ENCODE measurements around the gene GREM1. TPM values are rescaled to one million over a fixed set of nuclear protein-coding genes. Genes with fewer than 3 reads are reported as not detected.

Gene GREM1
- total and polyA plus RNA-seq, 2 of the 8 experiments (the other 6 are each of a cell fraction or from before 2014, with no cell fraction given): 0.12 to 1.1 TPM

DNA sequence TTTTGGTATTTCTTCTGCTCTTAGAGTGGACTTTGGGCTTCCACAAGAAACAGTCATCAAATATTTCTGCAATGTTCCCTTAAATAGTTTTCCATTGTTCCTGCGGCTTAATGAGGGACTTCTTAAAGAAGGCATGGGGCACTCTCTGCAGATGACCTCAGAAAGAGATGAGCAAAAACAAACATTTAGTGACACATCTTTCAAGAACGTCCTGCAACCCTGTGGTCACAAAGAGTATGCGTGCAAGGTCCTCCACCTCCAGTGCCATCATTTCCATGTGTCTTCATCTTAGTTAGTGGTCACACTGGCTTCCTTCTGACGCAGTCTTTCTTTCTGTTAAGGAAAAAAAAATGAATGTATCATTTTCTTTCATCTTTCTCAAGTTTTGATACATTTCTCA lies 56.2 kb downstream of the GREM1 start:
- Histone ChIP-seq H4K5ac (ENCODE audit: insufficient read length, low read depth, low read length) (no peak overlapping the region), H3K79me1 (ENCODE audit: low read depth, low read length) (no peaks in the 10 kb centered on the region), H2BK12ac (ENCODE audit: low read depth, low read length) (no peak overlapping the region), H3K79me2 (ENCODE audit: control insufficient read depth in 1 of 2, insufficient read depth in 2 of 2, low read length in 2 of 2) (no peaks in the 10 kb centered on the region), H3K27ac (ENCODE audit: low read depth, low read length) (no peak overlapping the region), H2BK15ac (ENCODE audit: low read length) (no peak overlapping the region), H3K18ac (ENCODE audit: extremely low read depth, low read length) (no peak overlapping the region), H3K14ac (ENCODE audit: insufficient read length) (no peak overlapping the region), H3K9me3 (ENCODE audit: insufficient read depth in 2 of 2, low read depth in 1 of 2, low read length in 1 of 2) (peaks cover 0 to 7% of the 10 kb centered on the region in 2 experiments; a peak in 1 of 4 replicates), H3K23me2 (ENCODE audit: low read depth, low read length) (no peaks in the 10 kb centered on the region), H3K9ac (replicated peaks in 1 of 4; ENCODE audit: extremely low read depth in 1 of 4, low read depth in 3 of 4, low read length in 3 of 4) (no peak overlapping the region), H2AFZ (ENCODE audit: low read length) (no peak overlapping the region), H2BK5ac (ENCODE audit: low read depth, low read length) (no peak overlapping the region), H3K4me1 (replicated peaks in 1 of 4; ENCODE audit: control insufficient read depth in 3 of 4, insufficient read depth in 4 of 4, low read length in 3 of 4) (no peaks in the 10 kb centered on the region), H4K20me1 (replicated peaks in 1 of 2; ENCODE audit: control insufficient read depth in 1 of 2, insufficient read depth in 2 of 2, low read length in 2 of 2) (no peaks in the 10 kb centered on the region), H3K23ac (ENCODE audit: insufficient read length) (no peak overlapping the region), H2BK120ac (replicated peaks; ENCODE audit: low read depth, low read length) (no peak overlapping the region), H3K36me3 (ENCODE audit: control insufficient read depth in 2 of 4, insufficient read depth in 4 of 4, low read length in 3 of 4) (no peaks in the 10 kb centered on the region), H3K4me3 (ENCODE audit: extremely low read depth in 1 of 4, insufficient read depth in 2 of 4, low read depth in 3 of 4, low read length in 4 of 4) (no peak overlapping the region), H3K4ac (replicated peaks; ENCODE audit: insufficient read length, low read depth, low read length) (no peak overlapping the region), H3K27me3 (replicated peaks in 1 of 4; ENCODE audit: control insufficient read depth in 3 of 4, extremely low read depth in 1 of 4, insufficient read depth in 3 of 4, low read length in 3 of 4) (no peaks in the 10 kb centered on the region), H4K91ac (replicated peaks; ENCODE audit: insufficient read length, low read length) (no peak overlapping the region), H2BK20ac (ENCODE audit: low read length) (no peak overlapping the region), H4K8ac (ENCODE audit: extremely low read depth, insufficient read depth, low read length) (no peak overlapping the region), H3K4me2 (ENCODE audit: insufficient read depth in 1 of 2, low read depth in 2 of 2, low read length in 2 of 2) (no peak overlapping the region), H3K56ac (replicated peaks; ENCODE audit: insufficient read length, low read depth, low read length) (no peak overlapping the region), H2AK5ac (ENCODE audit: low read depth, low read length) (no peak overlapping the region)
- 93% methylated on average over 4 of the region's 4 CpGs; no CpG with 5 or more reads in 1 of the 2 experiments for WGBS, 2 experiments (ENCODE audit: extremely low coverage in 1 of 2, insufficient coverage in 1 of 2, insufficient read length in 1 of 2, insufficient replicate concordance in 2 of 2, low coverage in 1 of 2, low lambda C conversion rate in 2 of 2, missing lambda C conversion rate in 1 of 2)
- DNase-seq (ENCODE audit: low read depth in 1 of 2, low spot score in 2 of 2): no peak
- POLR2A ChIA-PET (ENCODE audit: partially characterized antibody): no interaction called here
- TF ChIP-seq, protein P1, sequence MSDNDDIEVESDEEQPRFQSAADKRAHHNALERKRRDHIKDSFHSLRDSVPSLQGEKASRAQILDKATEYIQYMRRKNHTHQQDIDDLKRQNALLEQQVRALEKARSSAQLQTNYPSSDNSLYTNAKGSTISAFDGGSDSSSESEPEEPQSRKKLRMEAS (IDR thresholded peaks at IDR 0.05): no peak
- no peak for TF ChIP-seq SIN3A (conservative IDR thresholded peaks at IDR 0.05 in 1 of 2, IDR thresholded peaks at IDR 0.05 in 1 of 2; ENCODE audit: low read depth in 1 of 2, low read length in 2 of 2)
- no peak for TF ChIP-seq SIX5 (IDR thresholded peaks at IDR 0.05; ENCODE audit: low read depth, low read length)
- TF ChIP-seq POLR2AphosphoS5 (IDR thresholded peaks at IDR 0.05; ENCODE audit: low read depth, low read length): no peak
- no peak for TF ChIP-seq RBBP5 (IDR thresholded peaks at IDR 0.05; ENCODE audit: borderline replicate concordance, low read depth, low read length)
- no peak for TF ChIP-seq SRF (IDR thresholded peaks at IDR 0.05; ENCODE audit: low read depth, low read length)
- TF ChIP-seq RAD21 (IDR thresholded peaks at IDR 0.05 in 1 of 2, conservative IDR thresholded peaks at IDR 0.05 in 1 of 2; ENCODE audit: low read depth in 2 of 2, low read length in 2 of 2): no peak
- no peak for TF ChIP-seq GTF2F1 (IDR thresholded peaks at IDR 0.05; ENCODE audit: borderline replicate concordance, low read depth, low read length)
- no peak for FAIRE-seq
- CTCF ChIA-PET (ENCODE audit: partially characterized antibody): no interaction called here

Measured in H1 (cell line).